Body of pancreas (tissue), 4 donors: Measurements from ENCODE around the gene AGPAT3.

Source experiments
- POLR2A ChIP-seq, 3 donors: fragments of 450-650 bp; IDR thresholded peaks; one replicate each; pipeline ENCODE4 v1.6.1; 2016; ENCODE audit warnings: antibody characterized with exemption in 3 of 3, mild to moderate bottlenecking in 2 of 3
- TF ChIP-seq, protein P1 (sequence below), 7 experiments: fragments of 450-650 bp in 4 of 7; fragments of 200-600 bp in 3 of 7; sonication (generic) in 3 of 7; IDR thresholded peaks; one replicate each; pipeline ENCODE4 v1.5.1; 2016 to 2019; ENCODE audit warnings: antibody characterized with exemption in 7 of 7

DNA sequence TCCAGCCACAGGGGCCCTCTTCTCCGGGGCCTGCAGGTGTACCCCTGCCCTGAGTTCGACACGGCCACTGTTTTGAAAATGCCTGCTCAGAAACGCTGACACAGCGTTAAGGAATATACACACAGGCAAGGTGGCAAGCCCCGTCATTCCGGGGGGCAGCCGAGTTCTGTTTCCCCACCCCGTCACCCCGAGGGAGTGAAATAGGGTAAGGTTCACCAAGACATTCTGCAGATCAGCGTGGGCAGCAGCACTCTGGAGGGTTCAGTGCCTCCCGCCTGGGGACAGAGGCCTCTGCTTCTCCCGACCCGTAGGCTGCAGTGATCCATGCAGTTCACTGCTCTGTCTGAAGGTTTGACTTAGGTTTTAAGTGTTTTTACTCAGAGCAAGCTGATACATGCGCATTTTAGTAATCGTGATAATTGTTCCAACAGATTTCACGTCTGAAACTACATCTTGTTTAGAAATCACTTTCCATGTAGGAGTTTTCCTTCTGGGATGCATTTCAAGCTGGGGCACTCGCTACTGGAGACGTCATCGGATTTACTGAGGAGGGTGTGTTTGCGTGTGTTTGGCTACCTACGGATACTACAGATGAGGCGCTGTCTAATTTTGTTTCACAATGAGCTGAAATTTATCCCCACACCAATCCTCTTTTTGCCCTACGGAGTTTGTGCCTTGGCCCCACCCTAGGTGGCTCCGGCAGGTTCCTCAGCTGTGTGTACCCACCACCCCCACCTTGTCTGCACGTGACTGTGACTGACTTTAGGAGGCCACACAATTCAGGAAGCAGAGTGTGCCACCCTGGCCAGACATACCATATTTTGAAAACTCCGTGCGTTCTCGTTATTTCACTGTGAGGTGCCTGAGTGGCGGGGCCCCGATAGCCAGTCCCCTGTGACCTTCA is 63.5 kb downstream of the AGPAT3 start:
- TF ChIP-seq, protein P1, sequence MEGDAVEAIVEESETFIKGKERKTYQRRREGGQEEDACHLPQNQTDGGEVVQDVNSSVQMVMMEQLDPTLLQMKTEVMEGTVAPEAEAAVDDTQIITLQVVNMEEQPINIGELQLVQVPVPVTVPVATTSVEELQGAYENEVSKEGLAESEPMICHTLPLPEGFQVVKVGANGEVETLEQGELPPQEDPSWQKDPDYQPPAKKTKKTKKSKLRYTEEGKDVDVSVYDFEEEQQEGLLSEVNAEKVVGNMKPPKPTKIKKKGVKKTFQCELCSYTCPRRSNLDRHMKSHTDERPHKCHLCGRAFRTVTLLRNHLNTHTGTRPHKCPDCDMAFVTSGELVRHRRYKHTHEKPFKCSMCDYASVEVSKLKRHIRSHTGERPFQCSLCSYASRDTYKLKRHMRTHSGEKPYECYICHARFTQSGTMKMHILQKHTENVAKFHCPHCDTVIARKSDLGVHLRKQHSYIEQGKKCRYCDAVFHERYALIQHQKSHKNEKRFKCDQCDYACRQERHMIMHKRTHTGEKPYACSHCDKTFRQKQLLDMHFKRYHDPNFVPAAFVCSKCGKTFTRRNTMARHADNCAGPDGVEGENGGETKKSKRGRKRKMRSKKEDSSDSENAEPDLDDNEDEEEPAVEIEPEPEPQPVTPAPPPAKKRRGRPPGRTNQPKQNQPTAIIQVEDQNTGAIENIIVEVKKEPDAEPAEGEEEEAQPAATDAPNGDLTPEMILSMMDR (IDR thresholded peaks at IDR 0.05), result no peak
- no peak for TF ChIP-seq POLR2A (IDR thresholded peaks at IDR 0.05)
